ENCODE results near the gene CCL22. TPM values are rescaled to one million over a fixed set of nuclear protein-coding genes. Genes with fewer than 3 reads are reported as not detected.

The CCL22 gene
- total RNA-seq, 1 donor from 2014 or later = 0.49 TPM

DNA sequence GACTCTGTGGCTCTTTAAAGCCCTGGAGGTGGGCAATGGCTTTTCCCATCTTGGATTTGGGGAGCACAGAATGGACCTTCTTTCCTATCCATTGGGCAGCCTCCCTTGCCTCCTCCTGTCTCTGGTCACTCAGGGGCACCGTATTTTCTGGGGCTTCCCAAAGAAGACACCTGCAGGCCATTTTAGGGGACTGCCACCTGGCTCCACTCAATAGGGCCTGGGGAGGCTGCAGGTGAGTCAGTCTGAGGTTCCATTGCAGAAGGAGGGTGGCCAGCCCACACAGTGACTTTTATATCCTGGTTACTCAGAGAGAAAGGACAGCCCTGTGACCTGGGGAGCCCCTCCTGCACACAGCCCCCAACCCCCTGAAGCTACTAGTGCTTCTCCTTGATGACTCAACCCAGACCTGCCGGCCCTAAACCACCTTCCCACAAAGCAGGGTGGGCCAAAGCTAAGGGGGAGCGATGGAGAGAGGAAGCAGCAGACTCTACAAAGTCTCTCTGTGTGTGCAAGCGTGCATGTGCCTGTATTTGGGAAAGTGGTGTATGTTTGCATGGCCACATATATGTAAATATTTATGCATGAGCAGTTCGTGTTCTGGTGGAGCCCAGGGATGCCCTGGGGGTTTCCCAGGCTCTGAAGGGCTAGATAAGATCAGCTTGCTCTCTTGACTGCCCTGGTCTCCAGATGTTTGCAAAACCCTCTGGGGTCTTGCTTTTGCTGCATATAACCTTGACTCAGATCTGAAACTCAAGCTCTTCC is 18.7 kb downstream of the CCL22 start:
- Histone ChIP-seq H3K36me3 (no peaks in the 10 kb centered on the region), H3K9me3 (no peaks in the 10 kb centered on the region), H3K4me3 (no peak overlapping the region), H3K4me1 (peaks cover 42% of the 10 kb centered on the region), H3K27me3 (no peaks in the 10 kb centered on the region), H3K27ac (no peak overlapping the region)
- intact Hi-C loops (cut with DNase I) = no loop called here
- no peak for DNase-seq (ENCODE audit: extremely low spot score in 2 of 2)
- TF ChIP-seq POLR2AphosphoS5 (IDR thresholded peaks at IDR 0.05; ENCODE audit: insufficient read depth in 1 of 2, low read depth in 1 of 2) (no peak), POLR2A (IDR thresholded peaks at IDR 0.05) (no peak)
- TF ChIP-seq, protein P1, sequence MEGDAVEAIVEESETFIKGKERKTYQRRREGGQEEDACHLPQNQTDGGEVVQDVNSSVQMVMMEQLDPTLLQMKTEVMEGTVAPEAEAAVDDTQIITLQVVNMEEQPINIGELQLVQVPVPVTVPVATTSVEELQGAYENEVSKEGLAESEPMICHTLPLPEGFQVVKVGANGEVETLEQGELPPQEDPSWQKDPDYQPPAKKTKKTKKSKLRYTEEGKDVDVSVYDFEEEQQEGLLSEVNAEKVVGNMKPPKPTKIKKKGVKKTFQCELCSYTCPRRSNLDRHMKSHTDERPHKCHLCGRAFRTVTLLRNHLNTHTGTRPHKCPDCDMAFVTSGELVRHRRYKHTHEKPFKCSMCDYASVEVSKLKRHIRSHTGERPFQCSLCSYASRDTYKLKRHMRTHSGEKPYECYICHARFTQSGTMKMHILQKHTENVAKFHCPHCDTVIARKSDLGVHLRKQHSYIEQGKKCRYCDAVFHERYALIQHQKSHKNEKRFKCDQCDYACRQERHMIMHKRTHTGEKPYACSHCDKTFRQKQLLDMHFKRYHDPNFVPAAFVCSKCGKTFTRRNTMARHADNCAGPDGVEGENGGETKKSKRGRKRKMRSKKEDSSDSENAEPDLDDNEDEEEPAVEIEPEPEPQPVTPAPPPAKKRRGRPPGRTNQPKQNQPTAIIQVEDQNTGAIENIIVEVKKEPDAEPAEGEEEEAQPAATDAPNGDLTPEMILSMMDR (IDR thresholded peaks at IDR 0.05) = no peak

DNA sequence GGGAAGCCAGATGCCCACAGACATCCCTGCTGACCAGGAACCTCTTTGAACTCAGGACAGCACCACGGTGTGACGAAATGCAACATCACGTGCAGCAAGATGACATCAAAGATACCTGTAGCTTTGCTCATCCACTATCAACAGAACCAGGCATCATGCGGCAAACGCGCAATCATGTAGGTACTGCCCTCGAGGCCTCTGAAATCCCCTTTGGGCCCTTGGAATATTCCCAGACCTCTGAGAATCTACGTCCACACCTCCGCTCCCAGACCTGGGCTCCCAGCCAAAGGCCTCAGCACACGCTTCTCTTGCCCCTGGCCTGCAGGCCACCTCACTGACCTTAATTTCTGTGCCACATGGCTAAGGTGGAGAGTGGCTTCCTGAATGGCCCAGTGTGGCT is 21.0 kb downstream of the CCL22 start:
- Histone ChIP-seq H3K27ac (no peak overlapping the region), H3K27me3 (no peaks in the 10 kb centered on the region), H3K36me3 (no peaks in the 10 kb centered on the region), H3K9me3 (no peaks in the 10 kb centered on the region), H3K4me3 (no peak overlapping the region), H3K4me1 (peaks cover 33% of the 10 kb centered on the region)
- TF ChIP-seq POLR2A (IDR thresholded peaks at IDR 0.05) = no peak
- no peak for TF ChIP-seq POLR2AphosphoS5 (IDR thresholded peaks at IDR 0.05; ENCODE audit: insufficient read depth in 1 of 2, low read depth in 1 of 2)
- intact Hi-C loops (cut with DNase I) = no loop called here
- DNase-seq (ENCODE audit: extremely low spot score in 2 of 2) = no peak

DNA sequence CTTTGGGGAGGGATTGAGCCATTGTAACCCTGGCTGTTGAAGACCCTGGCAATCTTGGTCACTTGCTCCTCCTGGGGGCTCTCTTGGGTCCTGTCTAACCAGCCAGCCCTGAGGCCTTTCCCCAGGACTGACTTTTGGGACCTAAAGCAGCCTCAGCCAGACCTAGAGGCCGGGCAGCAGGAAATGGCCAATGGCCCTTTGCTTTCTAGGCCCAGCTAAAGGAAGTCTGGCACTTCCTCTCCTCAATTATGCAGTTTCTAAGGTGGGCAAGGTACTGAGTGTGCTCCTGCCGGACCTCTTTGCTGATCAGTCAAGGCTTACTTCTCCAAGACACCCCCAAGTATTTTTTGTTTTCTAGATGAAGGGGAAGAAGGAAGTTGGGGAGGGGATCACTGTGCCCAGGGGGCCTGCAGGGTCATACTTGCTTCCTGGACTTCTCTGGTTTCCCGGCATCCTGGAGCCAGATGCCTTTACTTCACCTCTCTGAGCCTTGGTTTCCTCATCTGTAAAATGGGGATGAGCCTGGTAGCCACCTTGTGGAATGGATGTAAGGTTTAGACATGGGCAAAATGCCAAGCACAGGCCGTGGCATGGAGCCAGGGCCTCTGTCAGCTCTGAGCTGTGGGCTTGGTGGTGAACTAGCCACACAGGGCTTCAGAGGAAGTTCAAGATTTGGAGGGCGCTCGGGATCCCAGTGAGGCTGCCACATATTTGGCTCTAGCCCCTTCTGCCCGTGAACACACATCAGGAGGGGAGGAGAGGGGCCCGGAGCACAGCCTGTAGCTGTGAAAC is 22.3 kb downstream of the CCL22 start:
- peaks cover 36% of the 10 kb centered on the region for H3K4me1 ChIP-seq

DNA sequence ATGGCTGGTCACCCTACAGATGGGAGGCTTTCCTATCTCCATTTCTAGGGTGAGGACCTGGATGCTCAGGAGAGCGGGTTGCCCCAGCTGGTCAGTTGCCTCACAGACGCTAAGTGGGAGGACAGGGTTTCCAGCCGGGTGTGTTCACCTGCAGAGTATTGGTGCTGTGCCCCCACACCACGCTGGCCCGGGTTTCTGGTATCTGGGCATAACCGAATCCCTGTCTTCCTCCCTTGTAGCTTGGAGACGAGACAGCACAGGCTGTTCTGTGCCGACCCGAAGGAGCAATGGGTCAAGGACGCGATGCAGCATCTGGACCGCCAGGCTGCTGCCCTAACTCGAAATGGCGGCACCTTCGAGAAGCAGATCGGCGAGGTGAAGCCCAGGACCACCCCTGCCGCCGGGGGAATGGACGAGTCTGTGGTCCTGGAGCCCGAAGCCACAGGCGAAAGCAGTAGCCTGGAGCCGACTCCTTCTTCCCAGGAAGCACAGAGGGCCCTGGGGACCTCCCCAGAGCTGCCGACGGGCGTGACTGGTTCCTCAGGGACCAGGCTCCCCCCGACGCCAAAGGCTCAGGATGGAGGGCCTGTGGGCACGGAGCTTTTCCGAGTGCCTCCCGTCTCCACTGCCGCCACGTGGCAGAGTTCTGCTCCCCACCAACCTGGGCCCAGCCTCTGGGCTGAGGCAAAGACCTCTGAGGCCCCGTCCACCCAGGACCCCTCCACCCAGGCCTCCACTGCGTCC is 23.4 kb downstream of the CCL22 start:
- H3K4me1 ChIP-seq = peaks cover 44% of the 10 kb centered on the region

More for the DNA sequence above, 22.3 kb downstream of the CCL22 start:
- Histone ChIP-seq H3K27ac (no peak overlapping the region), H3K4me3 (no peak overlapping the region), H3K27me3 (no peaks in the 10 kb centered on the region), H3K36me3 (no peaks in the 10 kb centered on the region), H3K9me3 (no peaks in the 10 kb centered on the region)
- DNase-seq (ENCODE audit: extremely low spot score in 2 of 2) = no peak
- TF ChIP-seq POLR2AphosphoS5 (IDR thresholded peaks at IDR 0.05; ENCODE audit: insufficient read depth in 1 of 2, low read depth in 1 of 2) (no peak), POLR2A (IDR thresholded peaks at IDR 0.05) (no peak)
- TF ChIP-seq, protein P1 (IDR thresholded peaks at IDR 0.05) = no peak
- intact Hi-C loops (cut with DNase I) = no loop called here

More for the DNA sequence above, 23.4 kb downstream of the CCL22 start:
- no peak for DNase-seq (ENCODE audit: extremely low spot score in 2 of 2)
- intact Hi-C loops (cut with DNase I) = no loop called here
- no peak for TF ChIP-seq POLR2AphosphoS5 (IDR thresholded peaks at IDR 0.05; ENCODE audit: insufficient read depth in 1 of 2, low read depth in 1 of 2)
- TF ChIP-seq, protein P1 (IDR thresholded peaks at IDR 0.05) = no peak
- TF ChIP-seq POLR2A (IDR thresholded peaks at IDR 0.05) = no peak
- Histone ChIP-seq H3K27me3 (no peaks in the 10 kb centered on the region), H3K36me3 (no peaks in the 10 kb centered on the region), H3K9me3 (no peaks in the 10 kb centered on the region), H3K27ac (no peak overlapping the region), H3K4me3 (no peak overlapping the region)
